Stomach (tissue), 9 donors: ENCODE measurements around the gene ELP4. TPM values are rescaled to one million over a fixed set of nuclear protein-coding genes. Genes with fewer than 3 reads are reported as not detected.

Experiments used
- DNase-seq, 2 donors: peaks; one replicate each; pipeline versions ENCODE4 v3.0.0 to v3.0.0-alpha.2; 2013 to 2019
- H3K27ac ChIP-seq, 5 donors: fragments of 200-600 bp in 4 of 5; sonication (generic) in 4 of 5; one replicate each; pipeline ENCODE4 v1.5.1; 2013 to 2019; ENCODE audit warnings: mild to moderate bottlenecking in 1 of 5, moderate library complexity in 1 of 5
- H3K27me3 ChIP-seq, 3 donors: fragments of 200-600 bp; sonication (generic); one replicate each; pipeline ENCODE4 v1.5.1; 2017 to 2019; ENCODE audit warnings: mixed run types in 1 of 3
- H3K36me3 ChIP-seq, 4 donors: fragments of 200-600 bp; sonication (generic); 1 replicate in 3 of 4; 2 replicates in 1 of 4; pipeline ENCODE4 v1.5.1; 2016 to 2019
- H3K4me1 ChIP-seq, 4 donors: fragments of 200-600 bp; sonication (generic); one replicate each; pipeline ENCODE4 v1.5.1; 2016 to 2019
- H3K4me3 ChIP-seq, 4 donors: fragments of 200-600 bp; sonication (generic) in 3 of 4; one replicate each; pipeline ENCODE4 v1.5.1; 2016 to 2019; ENCODE audit warnings: mild to moderate bottlenecking in 1 of 4
- H3K9me3 ChIP-seq, 4 donors: fragments of 200-600 bp; sonication (generic); one replicate each; pipeline ENCODE4 v1.5.1; 2016 to 2019
- CTCF ChIP-seq, 7 experiments: fragments of 450-650 bp in 4 of 7; fragments of 200-600 bp in 3 of 7; sonication (generic) in 3 of 7; IDR thresholded peaks; one replicate each; pipeline ENCODE4 v1.5.1; 2016 to 2019; ENCODE audit warnings: antibody characterized with exemption in 7 of 7, control low read depth in 2 of 7, mild to moderate bottlenecking in 1 of 7
- EP300 ChIP-seq: sonication (generic); formaldehyde crosslinking; IDR thresholded peaks from one replicate; pipeline ENCODE4 v1.6.1; 2017; ENCODE audit warnings: antibody characterized with exemption
- POLR2A ChIP-seq, 4 donors: fragments of 450-650 bp; IDR thresholded peaks; one replicate each; pipeline ENCODE4 v1.6.1; 2016; ENCODE audit warnings: antibody characterized with exemption in 4 of 4, control low read depth in 2 of 4, mild to moderate bottlenecking in 1 of 4, moderate library complexity in 1 of 4
- POLR2AphosphoS5 ChIP-seq, 3 donors: sonication (generic); formaldehyde crosslinking; IDR thresholded peaks; one replicate each; pipeline ENCODE4 v1.6.1; 2016; ENCODE audit warnings: antibody characterized with exemption in 3 of 3
- WGBS, 5 donors: extraction: QIAGEN DNeasy Blood & Tissue Kit in 3 of 5; methylation state at CpG; one replicate each; pipeline versions ENCODE4 v1.1.5 to v1.1.7; 2013 to 2018; 5-methylcytosine and 5-hydroxymethylcytosine counted together
- intact Hi-C: fragments of 100-400 bp; cut with DNase I; formaldehyde crosslinking; loops from one replicate; pipeline ENCODE4 v1.15.1; 2023; ENCODE audit warnings: low total_unique reads
- polyA plus RNA-seq, 3 donors: library from polyadenylated mRNA; stranded (reverse); fragments of 200-250 nt; gene quantifications; one replicate each; pipeline ENCODE4 v1.2.3, GENCODE V29; 2013
- total RNA-seq, 5 donors: library from RNA; depleted of rRNA; stranded (reverse); fragments of >200 nt; gene quantifications; one replicate each; pipeline versions ENCODE4 v1.1.0 to v1.2.3, GENCODE V29; 2014 to 2016
- donor health status: healthy with polysubstance abuse.
- donor health status: Bipolar disorder and iron deficiency.
- donor health status: healthy.

ELP4 gene
- total and polyA plus RNA-seq, 8 donors, result 8.3 to 70.0 (median 20.9) TPM

- TF ChIP-seq CTCF (IDR thresholded peaks at IDR 0.05) (no peak), EP300 (no peak), POLR2AphosphoS5 (IDR thresholded peaks at IDR 0.05) (no peak), POLR2A (IDR thresholded peaks at IDR 0.05) (no peak)
- intact Hi-C loops, result no loop called here
- H3K27me3 ChIP-seq, result no peaks in the 10 kb centered on the region
- H3K9me3 ChIP-seq, result no peaks in the 10 kb centered on the region
- no peak for DNase-seq
- no peaks in the 10 kb centered on the region for H3K36me3 ChIP-seq
- H3K27ac ChIP-seq, result no peak overlapping the region
- no peaks in the 10 kb centered on the region for H3K4me1 ChIP-seq
- no peak overlapping the region for H3K4me3 ChIP-seq
Measured at GRCh38 chr11:31620434-31620833, 110.9 kb downstream of the ELP4 start.

GRCh38 chr11:31625868-31626267 is 116.3 kb downstream of the ELP4 start:
- DNase-seq, result no peak
- H3K27me3 ChIP-seq, result no peaks in the 10 kb centered on the region
- intact Hi-C loops, result no loop called here
- H3K4me3 ChIP-seq, result no peak overlapping the region
- H3K4me1 ChIP-seq, result no peaks in the 10 kb centered on the region
- 79 to 89% (median 84%) methylated on average over 1 of the region's 1 CpG for WGBS, 5 donors
- H3K36me3 ChIP-seq, result no peaks in the 10 kb centered on the region
- no peak overlapping the region for H3K27ac ChIP-seq
- no peaks in the 10 kb centered on the region for H3K9me3 ChIP-seq
- no peak for TF ChIP-seq CTCF (IDR thresholded peaks at IDR 0.05)
- TF ChIP-seq POLR2A (IDR thresholded peaks at IDR 0.05), result no peak
- TF ChIP-seq EP300, result no peak
- TF ChIP-seq POLR2AphosphoS5 (IDR thresholded peaks at IDR 0.05), result no peak

GRCh38 chr11:31628111-31628510 is 118.5 kb downstream of the ELP4 start:
- intact Hi-C loops, result no loop called here
- TF ChIP-seq EP300, result no peak
- H3K4me1 ChIP-seq, result no peaks in the 10 kb centered on the region
- no peaks in the 10 kb centered on the region for H3K27me3 ChIP-seq
- no peaks in the 10 kb centered on the region for H3K9me3 ChIP-seq
- no peak for DNase-seq
- no peak overlapping the region for H3K4me3 ChIP-seq
- H3K27ac ChIP-seq, result no peak overlapping the region
- WGBS, 5 donors, result 85 to 100% (median 96%) methylated on average over 1 of the region's 1 CpG
- no peaks in the 10 kb centered on the region for H3K36me3 ChIP-seq

GRCh38 chr11:31636983-31637382 is 127.4 kb downstream of the ELP4 start:
- Histone ChIP-seq H3K27me3 (no peaks in the 10 kb centered on the region), H3K36me3 (no peaks in the 10 kb centered on the region), H3K4me3 (no peak overlapping the region), H3K9me3 (no peaks in the 10 kb centered on the region), H3K27ac (no peak overlapping the region), H3K4me1 (peaks cover 0 to 7% (median 0%) of the 10 kb centered on the region in 4 donors)
- TF ChIP-seq EP300 (no peak), CTCF (IDR thresholded peaks at IDR 0.05) (no peak), POLR2AphosphoS5 (IDR thresholded peaks at IDR 0.05) (no peak), POLR2A (IDR thresholded peaks at IDR 0.05) (no peak)
- intact Hi-C loops, result no loop called here
- peak in 1 of 2 donors; percentile 7 for DNase-seq
- WGBS, 5 donors, result 55 to 81% (median 60%) methylated on average over 4 of the region's 4 CpGs

- peaks cover 0 to 21% (median 0%) of the 10 kb centered on the region in 4 donors for H3K4me1 ChIP-seq
- H3K9me3 ChIP-seq, result no peaks in the 10 kb centered on the region
- no peaks in the 10 kb centered on the region for H3K27me3 ChIP-seq
- TF ChIP-seq EP300 (no peak), POLR2AphosphoS5 (IDR thresholded peaks at IDR 0.05) (no peak), POLR2A (IDR thresholded peaks at IDR 0.05) (no peak), CTCF (IDR thresholded peaks at IDR 0.05) (no peak)
- intact Hi-C loops, result no loop called here
- no peak overlapping the region for H3K27ac ChIP-seq
- no peaks in the 10 kb centered on the region for H3K36me3 ChIP-seq
- DNase-seq, result no peak
- no peak overlapping the region for H3K4me3 ChIP-seq
Measured at GRCh38 chr11:31640611-31641010, 131.0 kb downstream of the ELP4 start.
